GM08714 (cell line): ENCODE results near the gene FAXDC2.

Source experiments
- H3K4me3 ChIP-seq: fragments of 200-500 bp; sonication (Bioruptor generic); 2 replicates; pipeline ENCODE4 v1.5.1; 2014; ENCODE audit warnings: mild to moderate bottlenecking, low read length, inconsistent platforms
- ZNF274 ChIP-seq: IDR thresholded peaks from 2 replicates; pipeline ENCODE4 v1.6.1; 2012; ENCODE audit warnings: mild to moderate bottlenecking, low read depth, low read length

The FAXDC2 gene

DNA sequence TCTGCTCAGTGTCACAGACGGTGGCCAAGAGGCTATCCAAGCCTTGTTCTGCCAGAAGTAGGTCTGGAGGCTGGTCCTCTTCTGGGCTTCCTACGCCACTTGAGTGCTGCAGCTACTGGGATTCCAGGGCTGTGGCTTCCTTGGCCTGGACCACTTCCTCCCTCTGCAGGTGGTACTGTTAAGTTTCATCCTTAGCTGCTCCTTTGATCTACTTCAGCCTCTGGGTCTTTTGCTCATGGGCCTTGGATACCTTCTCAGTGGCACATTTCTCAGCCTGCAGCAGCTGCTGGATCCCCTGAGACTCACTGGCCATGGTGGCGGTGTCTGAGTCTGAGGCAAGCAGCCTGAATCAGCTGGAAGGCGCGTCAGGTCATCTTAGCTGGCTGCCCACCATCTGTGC is 18.3 kb upstream of the FAXDC2 start:
- no peak overlapping the region for H3K4me3 ChIP-seq
- TF ChIP-seq ZNF274, result no peak

DNA sequence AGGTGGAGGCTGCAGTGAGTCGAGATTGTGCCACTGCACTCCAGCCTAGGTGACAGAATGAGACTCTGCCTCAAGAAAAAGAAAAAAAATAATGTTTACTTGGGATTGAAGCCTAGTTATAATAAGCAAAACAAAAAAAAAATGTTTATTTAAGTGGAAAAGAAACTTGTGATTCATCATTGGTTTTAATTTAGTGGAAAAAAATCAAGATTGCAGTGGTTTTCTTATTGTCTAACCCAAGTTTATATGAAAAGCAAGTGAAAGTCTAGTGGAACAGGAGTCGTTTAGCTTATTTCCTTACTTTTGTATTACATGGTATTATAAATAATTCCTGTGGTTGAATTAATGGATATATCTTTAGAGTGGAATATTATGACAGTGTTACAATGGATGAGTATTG is 16.4 kb upstream of the FAXDC2 start:
- H3K4me3 ChIP-seq, result no peak overlapping the region
- no peak for TF ChIP-seq ZNF274

DNA sequence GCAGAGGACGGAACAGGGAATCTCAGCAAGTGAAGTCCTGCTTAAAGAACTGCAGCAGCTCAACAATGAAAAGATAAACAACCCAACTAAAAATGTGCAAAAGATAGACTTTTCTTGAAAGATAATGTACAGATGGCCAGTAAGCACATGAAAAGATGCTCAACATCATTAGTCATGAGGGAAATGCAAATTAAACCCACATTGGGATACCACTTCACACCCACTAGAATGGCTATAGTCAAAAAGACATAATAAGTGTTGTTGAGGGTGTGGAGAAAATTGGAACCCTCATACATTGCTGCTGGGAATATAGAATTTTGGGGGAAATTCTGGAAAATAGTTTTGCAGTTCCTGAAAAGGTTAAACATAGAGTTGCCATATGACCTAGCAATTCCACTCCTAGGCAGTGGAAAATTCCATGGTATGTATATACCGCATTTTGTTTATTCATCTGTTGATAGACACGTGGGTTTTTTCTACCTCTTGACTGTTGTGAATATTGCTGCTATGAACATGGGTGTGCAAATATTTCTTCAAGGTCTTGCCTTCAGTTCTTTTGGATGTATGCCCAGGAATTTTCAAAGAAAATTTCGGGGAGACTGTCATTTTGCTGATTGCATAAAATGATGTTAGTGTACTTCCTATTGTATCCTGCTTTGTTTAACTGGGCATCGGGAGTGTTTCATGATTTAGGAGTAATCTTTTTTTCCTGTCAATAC is 15.2 kb upstream of the FAXDC2 start:
- no peak for TF ChIP-seq ZNF274

DNA sequence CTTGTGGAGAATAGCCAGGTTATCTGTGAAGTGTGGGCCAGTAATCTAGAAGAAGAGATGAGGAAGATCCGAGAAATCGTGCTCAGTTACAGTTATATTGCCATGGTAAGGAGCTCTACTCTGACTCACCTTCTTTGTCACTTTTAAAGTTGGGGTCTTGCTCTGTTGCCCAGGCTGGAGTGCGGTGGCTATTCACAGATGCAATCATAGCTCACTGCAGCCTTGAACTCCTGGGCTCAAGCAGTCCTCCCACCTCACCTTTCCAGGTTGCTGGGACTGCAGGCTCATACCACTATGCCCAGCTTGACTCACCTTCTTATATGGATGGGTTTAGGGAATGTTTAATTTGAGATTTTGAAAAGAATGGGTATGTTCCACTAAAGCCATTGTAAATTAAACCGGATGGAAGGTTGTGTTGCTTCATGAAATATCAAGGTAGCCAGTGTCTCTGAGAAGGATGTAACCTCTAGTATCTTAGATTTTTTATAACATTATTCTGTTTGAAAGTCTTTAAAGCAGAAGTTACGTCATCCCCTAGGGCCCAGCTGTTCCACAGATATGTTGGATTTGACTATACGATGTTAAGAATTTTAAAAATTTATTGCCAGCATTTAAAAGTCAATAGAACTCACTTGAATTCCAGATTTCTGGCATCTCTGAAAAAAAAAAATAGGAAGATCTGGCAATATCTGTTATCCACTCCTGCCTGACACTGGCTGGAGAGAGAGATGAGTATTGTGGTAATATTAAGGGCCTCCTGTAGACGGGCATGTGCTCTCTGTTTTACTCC is 13.1 kb upstream of the FAXDC2 start:
- no peak for TF ChIP-seq ZNF274
- no peak overlapping the region for H3K4me3 ChIP-seq

More for the DNA sequence above, 15.2 kb upstream of the FAXDC2 start:
- H3K4me3 ChIP-seq, result no peak overlapping the region

DNA sequence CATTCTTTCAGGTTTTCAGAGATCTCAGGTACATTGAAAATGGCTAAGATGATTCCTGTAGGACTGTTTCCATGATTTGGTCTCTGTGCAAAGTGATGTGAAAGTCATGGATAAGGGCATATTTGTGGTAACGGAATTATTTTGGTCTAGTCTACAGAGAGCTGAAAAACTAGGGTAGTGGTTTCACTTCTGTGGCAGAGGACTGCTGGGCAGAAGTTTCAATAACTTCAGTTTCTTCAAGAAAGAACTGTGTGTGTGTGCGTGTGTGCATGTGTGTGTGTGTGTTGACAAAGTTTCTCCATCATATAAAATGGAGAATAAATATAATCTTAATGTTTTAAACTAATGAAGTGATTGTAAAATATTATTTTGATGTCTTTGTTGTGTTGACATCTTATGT is 12.4 kb upstream of the FAXDC2 start:
- no peak for TF ChIP-seq ZNF274
- H3K4me3 ChIP-seq, result no peak overlapping the region

DNA sequence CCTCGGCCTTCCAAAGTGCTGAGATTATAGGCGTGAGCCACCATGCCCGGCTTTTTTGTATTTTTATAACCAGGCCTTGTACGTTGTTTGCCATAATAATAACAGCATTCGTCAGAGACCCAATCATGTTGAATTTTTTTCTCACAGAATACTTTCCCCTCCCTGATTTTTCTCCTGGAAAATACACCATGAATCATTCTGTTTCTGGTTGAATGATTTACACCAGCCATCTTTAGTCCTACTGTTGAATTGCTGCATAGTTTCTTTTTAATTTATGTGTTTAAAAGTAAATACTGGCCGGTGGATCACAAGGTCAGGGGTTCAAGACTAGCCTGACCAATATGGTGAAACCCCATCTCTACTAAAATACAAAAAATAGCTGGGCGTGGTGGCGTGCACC is 11.5 kb upstream of the FAXDC2 start:
- H3K4me3 ChIP-seq, result no peak overlapping the region
- TF ChIP-seq ZNF274, result no peak

DNA sequence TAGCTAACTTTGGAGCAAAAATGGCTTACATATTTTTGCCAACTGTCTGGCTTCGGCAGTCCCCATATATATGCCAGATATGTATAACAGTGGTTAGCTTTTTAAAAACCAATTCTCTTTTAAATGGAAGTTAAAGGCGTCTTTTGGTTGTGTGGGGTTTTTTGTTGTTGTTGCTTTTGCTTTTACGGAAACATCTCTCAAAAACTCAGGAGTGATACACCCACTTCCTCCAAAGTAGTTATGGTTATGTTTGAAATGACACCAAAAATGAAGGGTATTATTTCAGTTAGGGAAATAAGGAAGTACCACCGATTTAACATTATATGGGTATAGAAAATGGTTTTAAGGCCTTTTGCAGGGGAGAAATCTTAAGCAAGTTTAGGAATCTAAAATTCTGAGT is 10.4 kb upstream of the FAXDC2 start:
- H3K4me3 ChIP-seq, result peak overlapping the region; percentile 93; the same call in 1 of the 2 replicates
- TF ChIP-seq ZNF274, result no peak

DNA sequence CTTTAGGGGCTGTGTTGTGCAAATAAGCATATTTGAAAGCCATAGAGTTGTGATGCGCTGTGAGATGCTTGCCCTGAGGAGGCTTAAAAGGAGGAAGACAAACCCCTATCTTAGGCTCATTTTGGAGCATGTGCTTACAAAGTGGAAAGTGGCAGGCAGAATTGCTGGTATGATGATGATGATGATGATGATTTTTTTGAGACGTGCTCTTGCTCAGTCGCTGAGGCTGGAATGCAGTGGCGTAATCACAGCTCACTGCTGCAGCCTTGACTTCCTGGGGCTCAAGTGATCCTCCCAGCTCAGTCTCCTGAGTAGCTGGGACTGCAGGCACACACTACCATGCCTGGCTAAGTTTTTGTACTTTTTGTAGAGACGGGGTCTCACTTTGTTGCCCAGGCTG is 9.7 kb upstream of the FAXDC2 start:
- peak overlapping the region; percentile 93 for H3K4me3 ChIP-seq
- TF ChIP-seq ZNF274, result no peak

DNA sequence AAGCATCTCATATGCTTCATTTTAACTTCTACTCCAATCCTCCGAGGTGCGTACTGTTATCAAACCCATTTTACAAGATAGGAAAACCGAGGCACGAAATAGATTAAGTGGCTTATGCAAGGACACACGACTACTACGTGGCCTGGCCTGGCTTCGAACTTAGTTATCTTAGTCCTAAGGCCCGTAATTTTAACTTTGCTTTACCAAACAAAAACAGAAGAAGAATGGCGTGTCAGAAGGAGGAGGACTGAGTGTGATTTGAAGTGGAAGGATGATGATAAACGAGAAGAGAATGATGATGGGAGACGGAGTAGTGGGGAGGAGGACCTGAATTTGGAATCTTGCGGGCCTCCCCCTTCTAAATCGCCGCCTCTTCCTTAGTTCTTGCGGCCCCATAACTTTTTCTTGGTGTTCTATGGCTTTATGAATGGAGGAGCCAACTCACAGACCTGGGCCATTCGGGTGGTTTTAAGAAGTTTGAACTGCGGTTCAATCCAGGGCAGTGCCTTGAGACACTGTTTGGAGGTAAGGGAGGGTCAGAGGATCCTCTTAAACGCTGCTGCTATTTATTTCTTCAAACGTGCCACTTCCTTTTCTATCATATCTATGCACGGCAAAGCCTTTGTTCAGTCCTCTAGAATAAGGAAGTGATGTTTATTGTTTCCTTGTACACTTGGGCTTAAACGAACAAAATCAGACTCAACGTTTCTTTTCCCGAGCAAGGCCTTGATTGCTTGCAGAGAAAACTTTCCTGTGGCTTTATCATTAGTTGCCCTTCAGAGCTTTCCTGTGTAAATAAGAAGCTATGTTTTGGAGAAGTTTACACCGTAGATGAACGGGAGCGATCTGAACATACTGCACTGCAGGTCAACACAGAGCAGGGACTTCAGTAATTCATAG is 8.8 kb upstream of the FAXDC2 start:
- H3K4me3 ChIP-seq, result peak overlapping the region; percentile 93
- no peak for TF ChIP-seq ZNF274

DNA sequence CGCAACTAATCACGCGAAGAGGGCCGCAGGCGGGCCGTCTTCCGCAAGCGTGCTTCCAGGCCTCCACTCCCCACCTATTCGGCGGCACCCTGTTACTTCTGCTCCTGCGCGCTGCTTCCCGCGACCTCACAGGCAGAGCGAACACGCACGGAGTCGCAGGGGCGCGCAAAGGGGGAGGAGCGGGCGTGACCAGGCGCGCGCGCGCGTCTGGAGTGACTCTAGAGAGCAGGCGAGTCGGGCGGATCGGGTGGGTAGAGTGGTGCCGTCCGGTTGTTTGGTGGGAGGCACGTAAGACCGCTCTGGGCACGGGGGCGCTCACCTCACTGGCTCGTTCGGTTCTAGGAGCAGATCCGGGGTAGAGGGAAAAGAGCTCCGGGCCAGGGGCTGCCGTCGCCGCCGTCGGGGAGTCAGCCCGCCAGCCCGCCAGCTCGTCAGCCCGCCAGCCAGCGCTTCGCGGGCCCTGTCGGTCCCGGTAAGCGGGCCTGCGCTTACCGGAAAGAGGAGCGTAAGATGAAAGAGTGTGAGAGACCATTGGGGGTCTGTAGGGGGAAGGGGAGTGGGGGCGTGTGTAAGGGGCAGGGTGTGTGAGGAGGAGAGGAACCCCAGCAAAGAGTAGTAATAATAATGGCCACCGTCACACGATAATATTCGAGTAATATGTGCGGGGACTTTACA is 8.0 kb upstream of the FAXDC2 start, which contains the start of gene CNOT8:
CNOT8 (plus strand) TSS at position 331 of the 675 bp plus-strand sequence. CDS start 4,652 bp downstream, outside the sequence.
- TF ChIP-seq ZNF274, result no peak
- H3K4me3 ChIP-seq, result peak within 1 kb of the TSS; percentile 93

DNA sequence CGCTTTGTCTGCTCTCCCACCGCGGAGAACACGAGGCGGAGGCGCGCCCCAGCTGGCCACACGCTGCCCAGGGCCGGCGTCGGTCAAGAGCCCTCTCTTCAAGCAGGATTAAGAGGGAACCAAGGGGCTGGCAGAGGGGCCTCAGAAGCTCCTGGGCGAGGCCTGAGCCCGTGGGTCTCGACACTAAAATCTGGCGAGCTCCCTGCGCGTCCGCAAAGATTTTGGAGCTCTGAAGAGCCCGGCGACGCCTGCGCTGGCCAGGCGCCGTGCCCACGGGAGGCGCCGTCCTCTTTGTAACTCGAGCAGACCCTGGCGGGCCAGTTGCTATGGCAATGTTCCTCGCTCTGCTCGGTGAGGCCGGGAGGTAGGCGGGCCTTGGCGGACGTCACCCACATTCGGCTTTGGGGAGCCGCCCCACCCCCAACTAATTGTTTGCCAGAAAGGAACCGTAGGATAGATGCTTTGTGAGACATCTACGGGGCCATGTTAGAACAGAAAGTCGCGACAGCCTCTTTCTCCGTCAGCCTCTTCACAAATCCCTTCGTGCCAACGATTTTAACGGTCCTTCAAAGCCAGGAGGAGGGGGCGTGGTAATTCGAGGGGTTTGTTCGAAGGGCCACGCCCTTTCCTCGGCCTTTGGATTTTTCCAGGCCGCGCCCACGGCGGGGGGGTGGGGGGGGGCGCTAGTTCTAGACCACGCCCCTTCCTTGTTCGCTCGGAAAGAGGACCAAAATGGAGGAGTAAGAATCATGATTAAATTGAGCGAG is 7.3 kb upstream of the FAXDC2 start:
- H3K4me3 ChIP-seq, result peak overlapping the region; percentile 93
- TF ChIP-seq ZNF274, result no peak

DNA sequence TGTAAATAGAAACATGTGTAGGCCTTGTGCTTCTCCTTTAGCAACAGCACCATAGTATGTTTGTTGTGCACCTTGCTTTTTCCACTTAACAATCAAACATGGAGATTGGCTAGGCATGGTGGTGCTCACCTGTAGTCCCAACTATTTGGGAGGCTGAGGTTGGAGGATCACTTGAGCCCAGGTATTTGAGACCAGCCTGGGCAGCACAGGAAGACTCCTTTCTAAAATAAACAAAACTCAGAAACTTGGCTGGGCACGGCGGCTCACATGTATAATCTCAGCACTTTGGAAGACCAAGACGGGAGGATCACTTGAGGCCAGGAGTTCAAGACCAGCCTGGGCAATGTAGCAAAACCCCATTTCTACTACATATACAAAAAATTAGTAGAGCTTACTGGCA is 948 bp upstream of the FAXDC2 start:
- TF ChIP-seq ZNF274, result no peak

DNA sequence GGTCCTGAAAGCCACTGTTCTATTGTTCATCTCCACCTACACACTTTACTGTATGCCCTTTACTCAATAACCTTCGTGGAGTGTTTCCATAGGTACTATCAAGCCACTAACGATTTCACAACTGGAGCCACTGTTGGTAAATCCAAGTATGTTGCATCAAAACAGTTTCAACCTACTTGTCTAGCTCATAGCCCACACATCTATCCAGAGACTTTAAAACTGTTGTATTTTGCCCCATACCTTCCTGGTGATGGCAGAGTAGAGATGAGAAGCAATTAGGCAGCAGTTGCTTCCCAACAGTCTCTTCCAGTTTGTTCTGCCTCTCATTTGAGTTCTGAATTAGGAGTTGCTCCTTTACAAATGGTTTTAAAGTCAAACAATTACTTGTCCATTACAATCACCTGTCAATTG is 607 bp downstream of the FAXDC2 start:
- no peak for TF ChIP-seq ZNF274
- no peak overlapping the region for H3K4me3 ChIP-seq

More for the DNA sequence above, 948 bp upstream of the FAXDC2 start:
- no peak overlapping the region for H3K4me3 ChIP-seq
